CD4-positive, alpha-beta T cell treated with Interleukin-1 beta for 1 hour (primary cell): ENCODE measurements around the gene MFSD2B.

Experiments
- DNase-seq, 2 donors: peaks; one replicate each; pipeline ENCODE4 v3.0.0-alpha.2; 2020 to 2022

Gene MFSD2B

DNA sequence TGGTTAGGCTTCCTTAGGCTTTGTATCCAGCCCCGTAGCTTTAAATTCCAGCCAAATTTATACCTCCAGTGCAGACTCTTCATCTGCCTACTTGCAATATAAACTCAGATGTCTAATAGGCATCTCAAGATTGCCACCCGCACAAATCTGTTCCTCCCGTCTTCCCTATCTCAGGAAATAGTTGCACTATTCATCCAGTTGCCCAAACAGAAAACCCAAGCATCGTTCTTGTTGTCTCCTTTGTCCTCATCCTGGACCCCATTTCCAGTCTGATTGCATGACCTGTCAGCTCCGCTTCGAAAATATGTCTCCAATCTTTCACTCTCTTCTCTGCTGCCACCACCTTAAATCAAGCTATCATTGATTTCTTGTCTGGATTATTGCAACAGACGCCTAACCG is 41.9 kb downstream of the MFSD2B start:
- no peak for DNase-seq

- no peak for DNase-seq
Measured at GRCh38 chr2:24052951-24053350, 43.1 kb downstream of the MFSD2B start.

DNA sequence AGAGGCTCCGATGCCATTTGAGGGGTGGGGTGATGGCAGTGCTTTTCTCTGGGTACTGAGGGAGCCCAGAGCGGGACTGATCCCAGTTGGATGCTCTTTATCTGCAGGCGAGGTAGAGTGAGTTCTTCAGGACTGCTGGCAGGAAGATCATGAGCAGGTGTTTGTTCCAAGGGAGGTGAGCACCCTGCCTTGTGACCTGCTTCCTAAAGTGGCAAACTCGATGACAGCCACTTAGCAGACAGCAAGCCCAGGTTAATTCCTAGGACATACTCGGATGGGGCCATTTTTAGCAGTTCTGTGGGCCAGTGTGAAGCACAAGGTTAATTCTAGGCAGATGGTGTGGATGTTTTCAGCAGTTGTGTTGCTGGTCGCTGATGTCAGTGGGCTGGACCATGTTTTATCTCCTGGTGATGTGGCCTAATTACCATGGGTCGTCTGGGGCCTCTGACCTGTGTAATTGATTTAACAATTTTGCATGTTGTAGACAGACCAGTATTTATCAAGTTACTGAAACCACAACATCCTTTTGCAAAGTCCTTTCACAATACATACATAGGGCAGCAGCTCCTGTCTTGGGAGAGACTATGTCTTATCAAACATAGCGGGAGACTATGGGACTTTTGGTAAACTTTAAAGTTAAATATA is 44.6 kb downstream of the MFSD2B start:
- DNase-seq = no peak

GRCh38 chr2:24055750-24056149 is 45.9 kb downstream of the MFSD2B start:
- no peak for DNase-seq

- no peak for DNase-seq
Measured at GRCh38 chr2:24058564-24059271, 48.8 kb downstream of the MFSD2B start.

- DNase-seq = no peak
Measured at GRCh38 chr2:24065341-24065740, 55.5 kb downstream of the MFSD2B start.

GRCh38 chr2:24072259-24072658 is 62.4 kb downstream of the MFSD2B start:
- no peak for DNase-seq

GRCh38 chr2:24073816-24074215 is 63.9 kb downstream of the MFSD2B start:
- DNase-seq = no peak

DNA sequence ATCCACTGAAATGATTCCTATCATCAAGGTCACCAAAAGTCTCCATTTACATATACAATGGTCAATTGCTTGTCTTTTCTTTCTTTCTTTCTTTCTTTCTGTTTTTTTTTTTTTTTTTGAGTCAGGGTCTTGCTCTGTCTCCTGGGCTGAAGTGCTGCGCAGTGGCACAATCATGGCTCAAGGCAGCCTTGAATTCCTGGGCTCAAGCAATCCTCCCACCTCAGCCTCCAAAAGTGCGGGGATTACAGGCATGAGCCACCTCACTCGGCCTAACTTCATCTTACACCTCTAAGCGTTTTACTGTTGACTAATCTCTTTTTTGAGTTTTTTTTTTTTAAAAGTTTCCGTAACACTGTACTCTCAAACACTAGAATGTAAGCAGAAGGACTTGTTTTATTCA is 65.4 kb downstream of the MFSD2B start:
- no peak for DNase-seq
